Neural progenitor cell (in vitro differentiated cells): Measurements from ENCODE around the gene LRP5.

Experiments
- EZH2 ChIP-seq: fragments of 200-600 bp; sonication (generic); IDR thresholded peaks from 2 replicates; pipeline ENCODE4 v1.6.1; 2017; ENCODE audit warnings: antibody characterized with exemption, mild to moderate bottlenecking, moderate library complexity
- TF ChIP-seq, protein P1 (sequence below): fragments of 200-600 bp; sonication (generic); IDR thresholded peaks from 2 replicates; pipeline ENCODE4 v1.5.1; 2017; ENCODE audit warnings: antibody characterized with exemption, mild to moderate bottlenecking

- TF ChIP-seq, protein P1, sequence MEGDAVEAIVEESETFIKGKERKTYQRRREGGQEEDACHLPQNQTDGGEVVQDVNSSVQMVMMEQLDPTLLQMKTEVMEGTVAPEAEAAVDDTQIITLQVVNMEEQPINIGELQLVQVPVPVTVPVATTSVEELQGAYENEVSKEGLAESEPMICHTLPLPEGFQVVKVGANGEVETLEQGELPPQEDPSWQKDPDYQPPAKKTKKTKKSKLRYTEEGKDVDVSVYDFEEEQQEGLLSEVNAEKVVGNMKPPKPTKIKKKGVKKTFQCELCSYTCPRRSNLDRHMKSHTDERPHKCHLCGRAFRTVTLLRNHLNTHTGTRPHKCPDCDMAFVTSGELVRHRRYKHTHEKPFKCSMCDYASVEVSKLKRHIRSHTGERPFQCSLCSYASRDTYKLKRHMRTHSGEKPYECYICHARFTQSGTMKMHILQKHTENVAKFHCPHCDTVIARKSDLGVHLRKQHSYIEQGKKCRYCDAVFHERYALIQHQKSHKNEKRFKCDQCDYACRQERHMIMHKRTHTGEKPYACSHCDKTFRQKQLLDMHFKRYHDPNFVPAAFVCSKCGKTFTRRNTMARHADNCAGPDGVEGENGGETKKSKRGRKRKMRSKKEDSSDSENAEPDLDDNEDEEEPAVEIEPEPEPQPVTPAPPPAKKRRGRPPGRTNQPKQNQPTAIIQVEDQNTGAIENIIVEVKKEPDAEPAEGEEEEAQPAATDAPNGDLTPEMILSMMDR = no peak
- TF ChIP-seq EZH2 = no peak
Observed at GRCh38 chr11:68297494-68297811, 14.9 kb upstream of the LRP5 start.
